OCI-LY7 (cell line): ENCODE results near the gene EIF5B. TPM values are rescaled to one million over a fixed set of nuclear protein-coding genes. Genes with fewer than 3 reads are reported as not detected.

Source experiments
- BruUV-seq: library from RNA; stranded (reverse); fragments of 400-500 nt; replicated peaks from 2 replicates; lab custom pipeline; 2021; lab: Mats Ljungman, UMichigan
- CTCF ChIA-PET: fragments of 300-600 bp; sonication (Branson Sonifier 250); formaldehyde crosslinking; loops from one replicate; lab custom pipeline; 2022; ENCODE audit warnings: antibody characterized with exemption; ENCODE audit not compliant: unreplicated experiment; lab: Charles Lee
- POLR2A ChIA-PET: fragments of 300-600 bp; sonication (Branson Sonifier 250); formaldehyde crosslinking; loops from one replicate; lab custom pipeline; 2022; ENCODE audit warnings: antibody characterized with exemption; lab: Charles Lee
- DNase-seq: peaks from one replicate; pipeline ENCODE4 v3.0.0-alpha.2; 2015; ENCODE audit warnings: low spot score
- H2AFZ ChIP-seq: fragments of 200-600 bp; sonication (generic), shearing (Covaris generic); 2 replicates; pipeline ENCODE4 v1.6.1; 2014; ENCODE audit warnings: mild to moderate bottlenecking, antibody characterized with exemption, low read length, moderate library complexity
- H3K27ac ChIP-seq: fragments of 200-600 bp; sonication (generic); 2 replicates; pipeline ENCODE4 v1.5.1; 2014; ENCODE audit warnings: mixed run types, low read depth, mild to moderate bottlenecking, moderate library complexity, low read length, inconsistent platforms; ENCODE audit not compliant: poor library complexity, severe bottlenecking
- H3K36me3 ChIP-seq: fragments of 200-600 bp; sonication (generic); 2 replicates; pipeline ENCODE4 v1.6.1; 2014; ENCODE audit warnings: mild to moderate bottlenecking, antibody characterized with exemption, low read length, moderate library complexity, mixed read lengths; ENCODE audit not compliant: insufficient read depth
- H3K4me1 ChIP-seq: fragments of 200-600 bp; sonication (generic); 2 replicates; pipeline ENCODE4 v1.5.1; 2014; ENCODE audit warnings: mild to moderate bottlenecking, low read length; ENCODE audit not compliant: insufficient read depth, poor library complexity, severe bottlenecking
- H3K4me2 ChIP-seq: fragments of 200-600 bp; sonication (generic); 2 replicates; pipeline ENCODE4 v1.6.1; 2014; ENCODE audit warnings: mild to moderate bottlenecking, low read length
- H3K4me3 ChIP-seq: fragments of 200-600 bp; sonication (generic); 2 replicates; pipeline ENCODE4 v1.5.1; 2014; ENCODE audit warnings: mild to moderate bottlenecking, low read depth, low read length; ENCODE audit not compliant: poor library complexity, severe bottlenecking
- H3K79me2 ChIP-seq: fragments of 200-600 bp; sonication (generic); 2 replicates; pipeline ENCODE4 v1.6.1; 2016; ENCODE audit warnings: low read depth, mild to moderate bottlenecking, low read length, moderate library complexity, mixed read lengths; ENCODE audit not compliant: insufficient read depth
- H3K9me2 ChIP-seq: fragments of 200-600 bp; sonication (generic); 2 replicates; pipeline ENCODE4 v1.6.1; 2016; ENCODE audit warnings: mild to moderate bottlenecking, low read length, mixed read lengths; ENCODE audit not compliant: insufficient read depth
- H3K9me3 ChIP-seq: fragments of 200-600 bp; sonication (generic); 2 replicates; pipeline ENCODE4 v1.6.1; 2014; ENCODE audit warnings: mild to moderate bottlenecking, mixed run types, low read length, mixed read lengths
- H4K20me1 ChIP-seq: fragments of 200-600 bp; sonication (generic); 2 replicates; pipeline ENCODE4 v1.6.1; 2014; ENCODE audit warnings: mild to moderate bottlenecking, antibody characterized with exemption, low read length, moderate library complexity, mixed read lengths; ENCODE audit not compliant: insufficient read depth
- EZH2phosphoT487 ChIP-seq: fragments of 200-600 bp; sonication (generic); IDR thresholded peaks from 2 replicates; pipeline ENCODE4 v1.6.1; 2018; ENCODE audit warnings: low read depth, borderline replicate concordance, mild to moderate bottlenecking, mixed run types, antibody characterized with exemption, low read length, moderate library complexity, mixed read lengths
- intact Hi-C: fragments of 100-400 bp; cut with micrococcal nuclease; formaldehyde crosslinking; loops from one replicate; pipeline ENCODE4 v1.10.0; 2022; ENCODE audit not compliant: unreplicated experiment
- total RNA-seq, 2 experiments: library from RNA; depleted of rRNA in 1 of 2; stranded (reverse); fragments of >200 nt in 1 of 2; shearing (Covaris generic) in 1 of 2; gene quantifications; 2 replicates each; pipeline ENCODE4 v1.2.3, GENCODE V29; 2014 to 2022
- TF ChIP-seq, protein P1 (sequence below): fragments of 200-600 bp; sonication (generic); conservative IDR thresholded peaks from 2 replicates; pipeline ENCODE4 v1.5.1; 2014; ENCODE audit warnings: mild to moderate bottlenecking, antibody characterized with exemption, low read length, moderate library complexity, mixed read lengths

Gene EIF5B
- total RNA-seq, 2 experiments from 2014 or later = 28.7 to 53.1 TPM

DNA sequence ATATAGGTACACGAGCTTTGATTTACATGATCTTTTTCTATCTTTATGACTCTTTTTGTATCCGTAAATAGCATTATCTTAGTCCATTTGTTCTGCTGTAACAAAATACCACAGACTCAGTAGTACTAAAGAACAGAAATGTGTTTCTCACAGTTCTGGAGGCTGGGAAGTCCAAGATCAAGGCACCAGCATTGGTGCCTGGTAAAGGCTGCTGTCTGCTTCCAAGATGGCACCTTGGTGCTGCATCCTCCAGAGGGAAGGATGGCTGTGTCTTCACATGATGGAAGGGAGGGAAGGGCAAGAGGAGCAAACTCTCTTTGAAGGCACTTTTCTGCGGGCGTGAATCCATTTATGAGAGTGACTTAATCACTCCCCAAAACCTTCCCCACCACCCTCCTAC, 36.0 kb downstream of the EIF5B start:
- Histone ChIP-seq H3K27ac (no peak overlapping the region), H3K79me2 (no peaks in the 10 kb centered on the region), H3K9me3 (peaks cover 25% of the 10 kb centered on the region; the same call in 1 of the 2 replicates), H4K20me1 (no peaks in the 10 kb centered on the region), H3K4me1 (no peaks in the 10 kb centered on the region), H3K9me2 (no peaks in the 10 kb centered on the region), H3K4me3 (no peak overlapping the region), H3K4me2 (no peak overlapping the region), H3K36me3 (peaks cover 97% of the 10 kb centered on the region), H2AFZ (no peak overlapping the region)
- TF ChIP-seq EZH2phosphoT487 = no peak
- TF ChIP-seq, protein P1, sequence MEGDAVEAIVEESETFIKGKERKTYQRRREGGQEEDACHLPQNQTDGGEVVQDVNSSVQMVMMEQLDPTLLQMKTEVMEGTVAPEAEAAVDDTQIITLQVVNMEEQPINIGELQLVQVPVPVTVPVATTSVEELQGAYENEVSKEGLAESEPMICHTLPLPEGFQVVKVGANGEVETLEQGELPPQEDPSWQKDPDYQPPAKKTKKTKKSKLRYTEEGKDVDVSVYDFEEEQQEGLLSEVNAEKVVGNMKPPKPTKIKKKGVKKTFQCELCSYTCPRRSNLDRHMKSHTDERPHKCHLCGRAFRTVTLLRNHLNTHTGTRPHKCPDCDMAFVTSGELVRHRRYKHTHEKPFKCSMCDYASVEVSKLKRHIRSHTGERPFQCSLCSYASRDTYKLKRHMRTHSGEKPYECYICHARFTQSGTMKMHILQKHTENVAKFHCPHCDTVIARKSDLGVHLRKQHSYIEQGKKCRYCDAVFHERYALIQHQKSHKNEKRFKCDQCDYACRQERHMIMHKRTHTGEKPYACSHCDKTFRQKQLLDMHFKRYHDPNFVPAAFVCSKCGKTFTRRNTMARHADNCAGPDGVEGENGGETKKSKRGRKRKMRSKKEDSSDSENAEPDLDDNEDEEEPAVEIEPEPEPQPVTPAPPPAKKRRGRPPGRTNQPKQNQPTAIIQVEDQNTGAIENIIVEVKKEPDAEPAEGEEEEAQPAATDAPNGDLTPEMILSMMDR = no peak
- DNase-seq = no peak
- BruUV-seq = no TSS peak
- ChIA-PET POLR2A (no interaction called here), CTCF (no interaction called here)
- intact Hi-C loops = no loop called here

DNA sequence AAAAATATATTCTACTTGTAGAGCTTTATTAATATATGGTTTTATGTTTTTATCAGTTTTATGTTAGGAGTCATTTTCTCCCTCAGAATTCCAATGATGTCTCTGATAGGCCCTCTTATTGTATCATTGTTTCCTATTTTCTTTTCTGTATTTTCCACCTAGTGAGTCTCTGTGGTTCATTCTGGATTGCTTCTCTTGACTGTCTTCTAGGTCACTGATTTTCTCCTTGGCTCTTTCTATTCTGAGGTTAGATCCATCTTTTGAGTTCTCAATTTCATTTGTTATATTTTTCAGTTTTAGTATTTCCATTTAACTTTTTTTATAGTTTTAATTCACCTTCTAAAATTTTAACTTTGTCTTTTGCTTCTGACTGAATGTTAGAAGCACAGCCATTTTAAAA, 37.6 kb downstream of the EIF5B start:
- peaks cover 97% of the 10 kb centered on the region for H3K36me3 ChIP-seq
- POLR2A ChIA-PET = interaction anchor here (1.0 kb wide), 1 partner anchor 33 kb away, joined by 5 read pairs; no protein-coding TSS in a partner anchor
- no peak for TF ChIP-seq EZH2phosphoT487
- TF ChIP-seq, protein P1 = no peak
- no peaks in the 10 kb centered on the region for H3K9me2 ChIP-seq
- CTCF ChIA-PET = no interaction called here
- H3K27ac ChIP-seq = no peak overlapping the region
- DNase-seq = no peak
- no peaks in the 10 kb centered on the region for H3K79me2 ChIP-seq
- H3K9me3 ChIP-seq = peaks cover 25% of the 10 kb centered on the region; the same call in 1 of the 2 replicates
- no peak overlapping the region for H2AFZ ChIP-seq
- no peaks in the 10 kb centered on the region for H4K20me1 ChIP-seq
- no peaks in the 10 kb centered on the region for H3K4me1 ChIP-seq
- no peak overlapping the region for H3K4me3 ChIP-seq
- no peak overlapping the region for H3K4me2 ChIP-seq
- intact Hi-C loops = no loop called here
- BruUV-seq = no TSS peak

DNA sequence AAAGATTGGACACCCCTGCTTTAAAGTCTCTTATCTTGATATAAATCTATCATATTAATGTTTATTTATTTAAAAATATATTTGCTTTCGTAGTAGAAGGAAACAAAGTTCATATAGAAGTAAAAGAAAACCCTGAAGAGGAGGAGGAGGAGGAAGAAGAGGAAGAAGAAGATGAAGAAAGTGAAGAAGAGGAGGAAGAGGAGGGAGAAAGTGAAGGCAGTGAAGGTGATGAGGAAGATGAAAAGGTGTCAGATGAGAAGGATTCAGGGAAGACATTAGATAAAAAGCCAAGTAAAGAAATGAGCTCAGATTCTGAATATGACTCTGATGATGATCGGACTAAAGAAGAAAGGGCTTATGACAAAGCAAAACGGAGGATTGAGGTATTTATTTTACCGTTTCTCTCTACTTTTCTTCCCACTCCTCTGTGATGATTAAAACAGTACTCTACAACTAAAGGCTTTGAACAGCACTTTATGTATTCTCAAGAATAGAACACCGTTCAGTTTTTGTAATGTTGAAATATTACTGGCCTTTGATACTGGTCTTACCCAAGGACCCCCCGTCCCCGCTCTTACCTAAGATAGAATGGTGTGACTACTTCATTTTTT, 39.2 kb downstream of the EIF5B start:
- H3K9me2 ChIP-seq = no peaks in the 10 kb centered on the region
- TF ChIP-seq, protein P1 = no peak
- no peak for TF ChIP-seq EZH2phosphoT487
- no peaks in the 10 kb centered on the region for H3K79me2 ChIP-seq
- POLR2A ChIA-PET = no interaction called here
- H3K9me3 ChIP-seq = peaks cover 25% of the 10 kb centered on the region; the same call in 1 of the 2 replicates
- no peaks in the 10 kb centered on the region for H3K4me1 ChIP-seq
- CTCF ChIA-PET = no interaction called here
- intact Hi-C loops = no loop called here
- no peaks in the 10 kb centered on the region for H4K20me1 ChIP-seq
- H3K27ac ChIP-seq = no peak overlapping the region
- H2AFZ ChIP-seq = no peak overlapping the region
- peaks cover 99% of the 10 kb centered on the region for H3K36me3 ChIP-seq
- DNase-seq = no peak
- BruUV-seq = no TSS peak
- H3K4me3 ChIP-seq = no peak overlapping the region
- H3K4me2 ChIP-seq = no peak overlapping the region
